ENCODE results near the gene KCTD14. TPM values are rescaled to one million over a fixed set of nuclear protein-coding genes. Genes with fewer than 3 reads are reported as not detected.

KCTD14 gene
- total and polyA plus RNA-seq, 9 of the 15 experiments (the other 6 are each of a cell fraction or from before 2014, with no cell fraction given), result 0.04 to 0.30 (median 0.11) TPM; not detected in 2

DNA sequence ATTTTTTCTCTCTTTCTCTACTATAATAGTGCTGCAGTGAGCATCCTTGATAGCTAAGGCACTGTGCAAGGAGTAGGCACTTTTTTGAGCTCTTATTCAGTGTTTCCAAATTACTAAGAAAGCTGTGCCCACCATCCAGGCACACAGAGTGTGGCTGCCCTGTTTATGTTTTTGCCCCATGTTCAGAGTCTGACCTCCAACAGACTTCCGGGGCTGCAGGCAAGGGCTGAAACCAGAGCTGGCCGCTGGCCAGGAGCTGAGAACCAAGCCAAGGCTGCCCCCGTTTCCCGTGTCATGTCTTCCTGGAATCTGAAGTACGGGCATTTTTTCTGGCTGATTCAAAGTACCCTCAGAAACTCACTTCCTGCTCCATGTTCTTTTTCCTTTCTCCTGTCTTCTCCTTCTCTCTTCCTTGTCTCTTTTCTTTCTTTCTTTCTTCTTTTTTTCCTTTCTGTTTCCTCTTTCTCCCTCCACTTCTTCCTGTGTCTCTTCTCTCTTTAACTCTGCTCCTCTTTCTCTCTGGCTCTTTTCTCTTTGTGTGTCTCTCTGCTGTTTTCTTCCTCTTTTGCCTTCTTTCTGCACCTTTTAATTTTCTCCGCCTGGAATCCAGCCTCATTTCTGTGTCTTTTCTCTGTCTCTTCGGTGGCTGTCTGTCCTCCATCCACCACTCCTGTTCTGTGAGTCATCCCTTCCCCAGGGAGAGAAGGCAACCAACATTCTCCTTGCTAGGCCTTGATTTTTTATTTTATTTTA, 17.0 kb upstream of the KCTD14 start (continued):
- TF ChIP-seq, protein P1, sequence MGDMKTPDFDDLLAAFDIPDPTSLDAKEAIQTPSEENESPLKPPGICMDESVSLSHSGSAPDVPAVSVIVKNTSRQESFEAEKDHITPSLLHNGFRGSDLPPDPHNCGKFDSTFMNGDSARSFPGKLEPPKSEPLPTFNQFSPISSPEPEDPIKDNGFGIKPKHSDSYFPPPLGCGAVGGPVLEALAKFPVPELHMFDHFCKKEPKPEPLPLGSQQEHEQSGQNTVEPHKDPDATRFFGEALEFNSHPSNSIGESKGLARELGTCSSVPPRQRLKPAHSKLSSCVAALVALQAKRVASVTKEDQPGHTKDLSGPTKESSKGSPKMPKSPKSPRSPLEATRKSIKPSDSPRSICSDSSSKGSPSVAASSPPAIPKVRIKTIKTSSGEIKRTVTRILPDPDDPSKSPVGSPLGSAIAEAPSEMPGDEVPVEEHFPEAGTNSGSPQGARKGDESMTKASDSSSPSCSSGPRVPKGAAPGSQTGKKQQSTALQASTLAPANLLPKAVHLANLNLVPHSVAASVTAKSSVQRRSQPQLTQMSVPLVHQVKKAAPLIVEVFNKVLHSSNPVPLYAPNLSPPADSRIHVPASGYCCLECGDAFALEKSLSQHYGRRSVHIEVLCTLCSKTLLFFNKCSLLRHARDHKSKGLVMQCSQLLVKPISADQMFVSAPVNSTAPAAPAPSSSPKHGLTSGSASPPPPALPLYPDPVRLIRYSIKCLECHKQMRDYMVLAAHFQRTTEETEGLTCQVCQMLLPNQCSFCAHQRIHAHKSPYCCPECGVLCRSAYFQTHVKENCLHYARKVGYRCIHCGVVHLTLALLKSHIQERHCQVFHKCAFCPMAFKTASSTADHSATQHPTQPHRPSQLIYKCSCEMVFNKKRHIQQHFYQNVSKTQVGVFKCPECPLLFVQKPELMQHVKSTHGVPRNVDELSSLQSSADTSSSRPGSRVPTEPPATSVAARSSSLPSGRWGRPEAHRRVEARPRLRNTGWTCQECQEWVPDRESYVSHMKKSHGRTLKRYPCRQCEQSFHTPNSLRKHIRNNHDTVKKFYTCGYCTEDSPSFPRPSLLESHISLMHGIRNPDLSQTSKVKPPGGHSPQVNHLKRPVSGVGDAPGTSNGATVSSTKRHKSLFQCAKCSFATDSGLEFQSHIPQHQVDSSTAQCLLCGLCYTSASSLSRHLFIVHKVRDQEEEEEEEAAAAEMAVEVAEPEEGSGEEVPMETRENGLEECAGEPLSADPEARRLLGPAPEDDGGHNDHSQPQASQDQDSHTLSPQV (IDR thresholded peaks at IDR 0.05), result peak; percentile 96
- TF ChIP-seq, protein P2, sequence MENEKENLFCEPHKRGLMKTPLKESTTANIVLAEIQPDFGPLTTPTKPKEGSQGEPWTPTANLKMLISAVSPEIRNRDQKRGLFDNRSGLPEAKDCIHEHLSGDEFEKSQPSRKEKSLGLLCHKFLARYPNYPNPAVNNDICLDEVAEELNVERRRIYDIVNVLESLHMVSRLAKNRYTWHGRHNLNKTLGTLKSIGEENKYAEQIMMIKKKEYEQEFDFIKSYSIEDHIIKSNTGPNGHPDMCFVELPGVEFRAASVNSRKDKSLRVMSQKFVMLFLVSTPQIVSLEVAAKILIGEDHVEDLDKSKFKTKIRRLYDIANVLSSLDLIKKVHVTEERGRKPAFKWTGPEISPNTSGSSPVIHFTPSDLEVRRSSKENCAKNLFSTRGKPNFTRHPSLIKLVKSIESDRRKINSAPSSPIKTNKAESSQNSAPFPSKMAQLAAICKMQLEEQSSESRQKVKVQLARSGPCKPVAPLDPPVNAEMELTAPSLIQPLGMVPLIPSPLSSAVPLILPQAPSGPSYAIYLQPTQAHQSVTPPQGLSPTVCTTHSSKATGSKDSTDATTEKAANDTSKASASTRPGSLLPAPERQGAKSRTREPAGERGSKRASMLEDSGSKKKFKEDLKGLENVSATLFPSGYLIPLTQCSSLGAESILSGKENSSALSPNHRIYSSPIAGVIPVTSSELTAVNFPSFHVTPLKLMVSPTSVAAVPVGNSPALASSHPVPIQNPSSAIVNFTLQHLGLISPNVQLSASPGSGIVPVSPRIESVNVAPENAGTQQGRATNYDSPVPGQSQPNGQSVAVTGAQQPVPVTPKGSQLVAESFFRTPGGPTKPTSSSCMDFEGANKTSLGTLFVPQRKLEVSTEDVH (IDR thresholded peaks at IDR 0.05; ENCODE audit: low read depth, partially characterized antibody), result peak; percentile 48
- TF ChIP-seq ZNF175 (CRISPR knock-in tag; IDR thresholded peaks at IDR 0.05; ENCODE audit: low read depth) (peak; percentile 68; the same call in 1 of the 2 replicates), CBFB (CRISPR knock-in tag; IDR thresholded peaks at IDR 0.05) (no peak), SIRT6 (IDR thresholded peaks at IDR 0.05; ENCODE audit: low read depth, low read length) (no peak)
- TF ChIP-seq, protein P3, sequence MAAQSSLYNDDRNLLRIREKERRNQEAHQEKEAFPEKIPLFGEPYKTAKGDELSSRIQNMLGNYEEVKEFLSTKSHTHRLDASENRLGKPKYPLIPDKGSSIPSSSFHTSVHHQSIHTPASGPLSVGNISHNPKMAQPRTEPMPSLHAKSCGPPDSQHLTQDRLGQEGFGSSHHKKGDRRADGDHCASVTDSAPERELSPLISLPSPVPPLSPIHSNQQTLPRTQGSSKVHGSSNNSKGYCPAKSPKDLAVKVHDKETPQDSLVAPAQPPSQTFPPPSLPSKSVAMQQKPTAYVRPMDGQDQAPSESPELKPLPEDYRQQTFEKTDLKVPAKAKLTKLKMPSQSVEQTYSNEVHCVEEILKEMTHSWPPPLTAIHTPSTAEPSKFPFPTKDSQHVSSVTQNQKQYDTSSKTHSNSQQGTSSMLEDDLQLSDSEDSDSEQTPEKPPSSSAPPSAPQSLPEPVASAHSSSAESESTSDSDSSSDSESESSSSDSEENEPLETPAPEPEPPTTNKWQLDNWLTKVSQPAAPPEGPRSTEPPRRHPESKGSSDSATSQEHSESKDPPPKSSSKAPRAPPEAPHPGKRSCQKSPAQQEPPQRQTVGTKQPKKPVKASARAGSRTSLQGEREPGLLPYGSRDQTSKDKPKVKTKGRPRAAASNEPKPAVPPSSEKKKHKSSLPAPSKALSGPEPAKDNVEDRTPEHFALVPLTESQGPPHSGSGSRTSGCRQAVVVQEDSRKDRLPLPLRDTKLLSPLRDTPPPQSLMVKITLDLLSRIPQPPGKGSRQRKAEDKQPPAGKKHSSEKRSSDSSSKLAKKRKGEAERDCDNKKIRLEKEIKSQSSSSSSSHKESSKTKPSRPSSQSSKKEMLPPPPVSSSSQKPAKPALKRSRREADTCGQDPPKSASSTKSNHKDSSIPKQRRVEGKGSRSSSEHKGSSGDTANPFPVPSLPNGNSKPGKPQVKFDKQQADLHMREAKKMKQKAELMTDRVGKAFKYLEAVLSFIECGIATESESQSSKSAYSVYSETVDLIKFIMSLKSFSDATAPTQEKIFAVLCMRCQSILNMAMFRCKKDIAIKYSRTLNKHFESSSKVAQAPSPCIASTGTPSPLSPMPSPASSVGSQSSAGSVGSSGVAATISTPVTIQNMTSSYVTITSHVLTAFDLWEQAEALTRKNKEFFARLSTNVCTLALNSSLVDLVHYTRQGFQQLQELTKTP (IDR thresholded peaks at IDR 0.05; ENCODE audit: low read depth in 1 of 2, partially characterized antibody in 2 of 2), result peak; percentile 63 to 69
- TF ChIP-seq, protein P4, sequence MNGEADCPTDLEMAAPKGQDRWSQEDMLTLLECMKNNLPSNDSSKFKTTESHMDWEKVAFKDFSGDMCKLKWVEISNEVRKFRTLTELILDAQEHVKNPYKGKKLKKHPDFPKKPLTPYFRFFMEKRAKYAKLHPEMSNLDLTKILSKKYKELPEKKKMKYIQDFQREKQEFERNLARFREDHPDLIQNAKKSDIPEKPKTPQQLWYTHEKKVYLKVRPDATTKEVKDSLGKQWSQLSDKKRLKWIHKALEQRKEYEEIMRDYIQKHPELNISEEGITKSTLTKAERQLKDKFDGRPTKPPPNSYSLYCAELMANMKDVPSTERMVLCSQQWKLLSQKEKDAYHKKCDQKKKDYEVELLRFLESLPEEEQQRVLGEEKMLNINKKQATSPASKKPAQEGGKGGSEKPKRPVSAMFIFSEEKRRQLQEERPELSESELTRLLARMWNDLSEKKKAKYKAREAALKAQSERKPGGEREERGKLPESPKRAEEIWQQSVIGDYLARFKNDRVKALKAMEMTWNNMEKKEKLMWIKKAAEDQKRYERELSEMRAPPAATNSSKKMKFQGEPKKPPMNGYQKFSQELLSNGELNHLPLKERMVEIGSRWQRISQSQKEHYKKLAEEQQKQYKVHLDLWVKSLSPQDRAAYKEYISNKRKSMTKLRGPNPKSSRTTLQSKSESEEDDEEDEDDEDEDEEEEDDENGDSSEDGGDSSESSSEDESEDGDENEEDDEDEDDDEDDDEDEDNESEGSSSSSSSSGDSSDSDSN (IDR thresholded peaks at IDR 0.05; ENCODE audit: borderline replicate concordance in 1 of 2, low read depth in 2 of 2, low read length in 2 of 2), result 0 out of 4 replicates have a peak, but pooled peaks of 1 of the 2 experiments have one; percentile 63
- TF ChIP-seq, protein P5, sequence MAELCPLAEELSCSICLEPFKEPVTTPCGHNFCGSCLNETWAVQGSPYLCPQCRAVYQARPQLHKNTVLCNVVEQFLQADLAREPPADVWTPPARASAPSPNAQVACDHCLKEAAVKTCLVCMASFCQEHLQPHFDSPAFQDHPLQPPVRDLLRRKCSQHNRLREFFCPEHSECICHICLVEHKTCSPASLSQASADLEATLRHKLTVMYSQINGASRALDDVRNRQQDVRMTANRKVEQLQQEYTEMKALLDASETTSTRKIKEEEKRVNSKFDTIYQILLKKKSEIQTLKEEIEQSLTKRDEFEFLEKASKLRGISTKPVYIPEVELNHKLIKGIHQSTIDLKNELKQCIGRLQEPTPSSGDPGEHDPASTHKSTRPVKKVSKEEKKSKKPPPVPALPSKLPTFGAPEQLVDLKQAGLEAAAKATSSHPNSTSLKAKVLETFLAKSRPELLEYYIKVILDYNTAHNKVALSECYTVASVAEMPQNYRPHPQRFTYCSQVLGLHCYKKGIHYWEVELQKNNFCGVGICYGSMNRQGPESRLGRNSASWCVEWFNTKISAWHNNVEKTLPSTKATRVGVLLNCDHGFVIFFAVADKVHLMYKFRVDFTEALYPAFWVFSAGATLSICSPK (IDR thresholded peaks at IDR 0.05; ENCODE audit: borderline replicate concordance), result peak; percentile 97
